NCI-H2171 treated with DMSO at 0.1 percent for 48 hours (cell line): ENCODE data around the gene EDEM2.
"Not testable (repeated sequence)": the region's sequence is repeated elsewhere in the genome, so short reads cannot be mapped to it uniquely, and the experiment has no call there.

Experiments used
- DNase-seq: peaks from one replicate; lab custom pipeline; 2025; lab: John Stamatoyannopoulos, UW

Gene EDEM2

GRCh38 chr20:35168701-35169409, 21.7 kb upstream of the EDEM2 start:
- DNase-seq, result not testable (repeated sequence)

DNA sequence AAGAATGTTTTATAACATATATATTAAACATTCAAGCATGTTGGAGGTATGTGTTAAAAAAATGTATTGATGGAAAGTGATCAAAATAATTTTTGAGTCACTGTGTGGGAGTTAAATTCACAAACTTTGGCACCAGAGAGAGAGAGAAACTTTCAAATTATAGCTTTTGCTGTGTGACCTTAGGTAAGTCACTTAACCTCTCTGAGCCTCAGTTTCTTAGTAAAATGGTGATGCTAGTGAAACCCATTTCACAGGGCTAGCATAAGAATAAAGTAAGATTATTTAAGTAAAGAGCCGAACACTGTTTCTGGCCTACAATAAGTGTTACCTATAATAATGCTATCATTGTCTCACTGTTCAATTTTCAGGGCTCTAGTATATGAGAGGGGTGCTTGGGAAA, 20.7 kb upstream of the EDEM2 start:
- DNase-seq, result no peak

DNA sequence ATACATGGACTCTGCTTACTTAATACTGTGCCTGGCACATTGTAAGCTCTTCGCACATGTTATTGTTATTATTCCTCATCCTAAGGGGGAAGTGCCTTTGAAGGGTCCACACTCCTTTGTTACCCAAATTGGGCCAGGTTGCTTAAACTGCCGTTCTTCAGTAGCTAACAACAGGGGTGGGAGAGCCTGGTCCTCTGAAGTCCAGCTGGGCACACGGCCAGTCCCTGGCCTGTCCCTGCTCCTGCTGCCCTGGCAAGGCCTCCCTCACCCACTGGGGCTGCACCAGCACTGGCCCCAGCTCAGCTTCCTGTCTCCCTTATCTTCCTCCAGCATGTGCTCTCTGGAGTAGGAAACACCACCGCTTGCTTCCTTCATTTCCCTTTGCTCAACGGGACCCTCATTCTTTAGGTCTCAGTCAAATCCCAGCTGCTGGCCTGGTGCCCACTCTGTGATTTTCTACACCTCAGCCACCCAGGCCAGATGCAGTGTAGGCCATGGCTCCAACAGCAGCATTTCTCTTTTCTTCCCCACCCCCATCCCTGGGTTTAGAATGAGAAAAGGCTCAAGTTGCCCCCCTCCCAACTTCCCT, 19.2 kb upstream of the EDEM2 start:
- no peak for DNase-seq

- no peak for DNase-seq
Measured at GRCh38 chr20:35165221-35166185, 18.4 kb upstream of the EDEM2 start.

DNA sequence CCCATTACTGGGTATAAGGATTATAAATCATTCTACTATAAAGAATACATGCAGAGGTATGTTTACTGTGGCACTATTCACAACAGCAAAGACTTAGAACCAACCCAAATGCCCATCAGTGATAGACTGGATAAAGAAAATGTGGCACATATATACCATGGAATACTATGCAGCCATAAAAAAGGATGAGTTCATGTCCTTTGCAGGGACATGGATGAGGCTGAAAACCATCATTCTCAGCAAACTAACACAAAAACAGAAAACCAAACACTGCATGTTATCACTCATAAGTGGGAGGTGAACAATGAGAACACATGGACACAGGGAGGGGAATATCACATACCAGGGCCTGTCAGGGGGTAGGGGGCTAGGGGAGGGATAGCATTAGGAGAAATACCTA, 17.4 kb upstream of the EDEM2 start:
- not testable (repeated sequence) for DNase-seq

- not testable (repeated sequence) for DNase-seq
Measured at GRCh38 chr20:35160341-35160740, 13.2 kb upstream of the EDEM2 start.

- no peak for DNase-seq
Measured at GRCh38 chr20:35156978-35157377, 9.8 kb upstream of the EDEM2 start.

GRCh38 chr20:35155936-35156335, 8.8 kb upstream of the EDEM2 start:
- no peak for DNase-seq

GRCh38 chr20:35151736-35152135, 4.6 kb upstream of the EDEM2 start:
- no peak for DNase-seq

GRCh38 chr20:35150846-35151579, 3.9 kb upstream of the EDEM2 start:
- no peak for DNase-seq

DNA sequence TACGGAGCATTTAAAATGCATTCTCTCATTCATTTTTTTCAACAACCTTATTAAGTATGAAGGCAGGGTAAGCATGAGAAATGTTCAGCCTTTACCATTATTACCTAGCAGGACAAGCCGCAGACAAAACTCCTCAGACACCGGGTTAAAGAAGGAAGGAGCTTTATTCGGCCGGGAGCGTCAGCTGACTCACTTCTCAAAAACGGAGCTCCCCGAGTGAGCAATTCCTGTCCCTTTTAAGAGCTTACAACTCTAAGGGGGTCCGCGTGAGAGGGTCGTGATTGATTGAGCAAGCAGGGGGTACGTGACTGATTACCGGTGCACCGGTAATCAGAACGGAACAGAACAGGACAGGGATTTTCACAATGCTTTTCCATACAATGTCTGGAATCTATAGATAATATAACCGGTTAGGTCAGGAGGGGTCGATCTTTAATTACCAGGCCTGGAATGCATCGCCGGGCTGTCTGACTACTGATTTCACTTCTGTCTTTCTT, 487 bp upstream of the EDEM2 start:
- DNase-seq, result not testable (repeated sequence)

DNA sequence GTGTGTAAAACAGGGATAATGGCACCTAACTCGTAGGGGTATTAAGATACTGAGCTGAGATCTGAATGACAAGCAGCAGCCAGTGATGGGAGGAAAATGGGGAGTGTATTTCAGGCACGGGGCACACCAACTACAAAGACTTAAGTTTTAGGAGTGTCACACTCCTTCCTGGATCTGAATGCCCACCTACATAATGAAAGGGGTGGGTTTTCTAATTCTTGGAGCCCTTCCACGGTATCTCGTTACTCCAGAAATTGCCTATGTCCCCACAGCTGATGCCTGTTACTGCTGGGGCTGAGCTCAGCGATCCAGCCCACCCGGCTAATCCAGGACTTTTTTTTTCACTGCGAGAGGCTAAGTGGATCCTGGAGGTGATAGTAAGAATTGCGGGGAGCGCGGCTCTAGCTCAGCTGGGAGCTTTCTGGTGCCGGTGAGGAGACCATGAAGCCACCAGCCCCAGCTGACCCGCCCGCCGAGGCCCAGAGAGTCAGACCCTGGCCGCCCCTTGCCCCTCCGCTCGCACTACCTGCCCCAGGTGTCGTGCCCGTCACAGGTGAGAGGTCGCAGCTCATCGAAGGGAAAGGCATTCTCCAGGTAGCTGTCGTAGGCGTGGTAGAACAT, 727 bp downstream of the EDEM2 start:
- DNase-seq, result peak; percentile 51

GRCh38 chr20:35145141-35145564, 2.0 kb downstream of the EDEM2 start:
- DNase-seq, result peak; percentile 76

DNA sequence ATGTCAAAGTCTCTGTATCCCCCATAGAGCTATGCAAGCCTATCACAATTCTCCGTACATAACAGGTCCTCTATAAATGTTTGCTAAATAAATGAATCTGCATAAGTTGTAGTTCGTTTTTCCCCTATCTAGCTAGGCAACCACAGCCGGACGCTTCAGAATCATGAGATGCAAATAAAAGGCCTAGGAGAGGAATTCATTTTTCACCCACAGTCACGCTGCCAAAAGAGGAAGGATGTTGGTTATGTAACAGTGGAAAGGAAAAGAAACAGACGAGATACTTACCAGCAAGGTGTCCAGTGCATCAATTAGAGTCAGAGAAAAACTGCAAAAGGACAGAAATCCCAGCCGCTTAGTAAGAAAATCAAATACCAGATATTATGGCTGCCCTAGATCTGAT, 2.4 kb downstream of the EDEM2 start:
- no peak for DNase-seq

GRCh38 chr20:35135867-35136586, 11.1 kb downstream of the EDEM2 start:
- DNase-seq, result no peak

DNA sequence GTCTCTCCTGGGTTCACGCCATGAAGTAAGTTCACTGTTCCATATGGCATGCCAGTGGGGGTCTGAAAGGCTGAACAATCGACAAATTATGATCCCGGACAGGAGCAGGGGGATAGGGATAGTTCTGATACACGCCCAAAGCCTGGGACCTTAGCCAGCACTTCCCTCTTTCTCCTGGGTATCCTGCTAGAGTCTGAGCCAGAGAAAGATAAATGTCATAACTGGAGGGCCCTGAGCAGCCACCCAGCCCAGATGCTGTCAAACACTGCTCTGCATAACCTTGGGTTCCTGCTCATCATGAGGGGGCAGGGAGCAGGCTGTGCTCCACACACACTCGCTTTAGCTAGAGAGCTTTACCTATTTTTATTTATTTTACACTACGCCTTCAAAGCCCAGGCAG, 12.3 kb downstream of the EDEM2 start:
- DNase-seq, result no peak

DNA sequence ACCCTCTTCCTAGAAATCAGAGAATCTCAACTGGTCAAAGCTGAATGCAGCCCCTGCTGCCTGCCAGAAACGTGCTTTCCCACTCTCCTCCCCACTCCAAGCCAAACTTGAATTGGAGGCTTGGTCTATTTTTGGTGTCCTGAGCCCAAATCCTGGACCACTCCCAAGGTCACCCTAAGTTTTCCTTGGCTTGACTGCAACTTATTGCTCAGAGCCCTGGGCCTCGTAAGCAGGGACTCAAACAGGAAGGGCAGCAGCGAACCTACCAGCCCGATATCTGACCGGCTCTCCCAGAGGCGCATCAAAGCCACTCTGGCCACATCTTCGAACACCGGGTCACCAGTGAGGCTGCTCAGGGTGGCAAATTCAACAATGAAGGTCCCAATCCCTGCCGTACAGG, 12.7 kb downstream of the EDEM2 start:
- no peak for DNase-seq

DNA sequence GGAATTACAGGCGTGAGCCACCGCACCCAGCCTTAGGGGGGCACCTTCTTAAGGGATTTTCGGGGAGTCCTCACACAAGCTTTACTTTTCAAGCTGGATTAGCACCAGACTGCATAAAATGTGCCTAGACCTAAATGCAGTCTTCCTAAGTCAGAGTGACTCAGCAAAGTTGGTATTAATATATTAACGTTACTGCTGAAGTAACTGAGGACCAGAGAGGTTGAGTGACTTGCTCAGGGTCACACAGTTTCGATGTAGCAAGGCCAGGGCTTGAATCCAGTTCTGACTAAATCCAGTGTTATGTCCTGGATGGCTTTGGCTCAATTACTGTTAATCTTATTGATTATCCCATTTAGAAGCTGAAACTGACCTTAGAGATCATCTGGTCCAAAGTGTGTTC, 13.4 kb downstream of the EDEM2 start:
- no peak for DNase-seq

DNA sequence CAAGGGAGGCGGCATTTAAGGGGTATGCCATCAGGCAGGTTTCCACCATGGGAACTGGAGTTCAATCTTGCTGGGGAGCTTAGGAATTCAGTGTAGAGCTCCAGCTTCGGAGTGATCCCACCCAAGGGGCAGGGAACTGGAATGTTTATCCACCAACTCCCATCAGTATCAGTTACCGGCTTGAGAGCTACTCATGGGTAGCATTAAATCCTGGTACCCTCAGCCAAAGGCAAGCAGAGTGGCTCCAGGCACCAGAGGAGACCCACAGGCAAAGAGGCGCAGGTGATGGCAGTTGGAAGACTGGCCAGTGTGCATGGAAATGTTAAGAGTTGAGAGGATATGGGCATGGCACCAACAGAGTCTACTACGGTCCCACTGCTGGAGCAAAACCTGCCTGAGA, 14.1 kb downstream of the EDEM2 start:
- DNase-seq, result no peak

- no peak for DNase-seq
Measured at GRCh38 chr20:35131934-35132333, 15.2 kb downstream of the EDEM2 start.

DNA sequence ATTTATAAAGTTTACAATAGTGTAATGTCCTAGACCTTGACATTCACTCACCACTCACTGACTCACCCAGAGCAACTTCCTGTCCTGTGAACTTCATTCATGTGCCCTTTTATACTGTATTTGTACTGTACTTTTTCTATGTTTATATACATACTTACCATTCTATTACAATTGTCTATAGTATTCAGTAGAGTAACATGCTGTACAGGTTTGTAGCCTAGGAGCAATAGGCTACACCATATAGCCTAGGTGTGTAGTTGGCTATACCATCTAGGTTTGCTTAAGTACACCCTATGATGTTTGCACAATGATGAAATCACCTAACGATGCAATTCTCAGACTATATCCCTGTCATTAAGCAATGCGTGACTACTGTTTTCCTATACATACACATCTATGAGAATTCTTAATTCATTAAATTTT, 17.5 kb downstream of the EDEM2 start:
- DNase-seq, result no peak
